SJSA1 (cell line): ENCODE results near the gene IMMP2L. TPM values are rescaled to one million over a fixed set of nuclear protein-coding genes. Genes with fewer than 3 reads are reported as not detected.
"Not testable (repeated sequence)": the region's sequence is repeated elsewhere in the genome, so short reads cannot be mapped to it uniquely, and the experiment has no call there.

ENCODE experiments used
- DNase-seq, 2 experiments: peaks; one replicate each; pipeline ENCODE4 v3.0.0-alpha.2; 2015 to 2020; ENCODE audit warnings: low spot score in 2 of 2, low read depth in 1 of 2
- H3K27ac ChIP-seq: fragments of 250-450 bp; sonication (Bioruptor Pico); 2 replicates; pipeline ENCODE4 v1.5.1; 2020; ENCODE audit warnings: mild to moderate bottlenecking, moderate library complexity
- H3K27me3 ChIP-seq: fragments of 250-450 bp; sonication (Bioruptor Pico); replicated peaks from 2 replicates; pipeline ENCODE4 v1.5.1; 2020; ENCODE audit warnings: mild to moderate bottlenecking, moderate library complexity
- H3K36me3 ChIP-seq: fragments of 250-450 bp; sonication (Bioruptor Pico); 2 replicates; pipeline ENCODE4 v1.5.1; 2020; ENCODE audit warnings: mild to moderate bottlenecking
- H3K4me1 ChIP-seq: fragments of 250-450 bp; sonication (Bioruptor Pico); replicated peaks from 2 replicates; pipeline ENCODE4 v1.6.1; 2021; ENCODE audit warnings: mild to moderate bottlenecking
- H3K4me3 ChIP-seq: fragments of 250-450 bp; sonication (Bioruptor Pico); 2 replicates; pipeline ENCODE4 v1.5.1; 2020; ENCODE audit warnings: mild to moderate bottlenecking
- H3K9me3 ChIP-seq: fragments of 250-450 bp; sonication (Bioruptor Pico); replicated peaks from 2 replicates; pipeline ENCODE4 v1.5.1; 2020; ENCODE audit warnings: mild to moderate bottlenecking
- total RNA-seq: library from RNA; depleted of rRNA; stranded (reverse); fragments of >200 nt; shearing (Covaris generic); gene quantifications from 2 replicates; pipeline ENCODE4 v1.2.3, GENCODE V29; 2014; rRNA removed

IMMP2L gene
- 4.8 and 16.2 TPM in 2 replicates for total RNA-seq

GRCh38 chr7:111561904-111562732 lies at the start of gene IMMP2L:
IMMP2L (minus strand) TSS chr7:111562492.
- Histone ChIP-seq H3K4me3 (peak within 1 kb of the TSS; percentile 96), H3K27me3 (no peaks in the 10 kb centered on the region), H3K36me3 (peaks cover 13% of the 10 kb centered on the region), H3K4me1 (peaks cover 20% of the 10 kb centered on the region), H3K9me3 (no peaks in the 10 kb centered on the region), H3K27ac (peak within 1 kb of the TSS; percentile 81)
- peak; percentile 76 to 83 for DNase-seq

- not testable (repeated sequence) for H3K4me3 ChIP-seq, H3K36me3 ChIP-seq, DNase-seq, H3K4me1 ChIP-seq, H3K9me3 ChIP-seq, H3K27me3 ChIP-seq, H3K27ac ChIP-seq
These were observed 47.4 kb upstream of the IMMP2L start for GRCh38 chr7:111609483-111610254.

DNA sequence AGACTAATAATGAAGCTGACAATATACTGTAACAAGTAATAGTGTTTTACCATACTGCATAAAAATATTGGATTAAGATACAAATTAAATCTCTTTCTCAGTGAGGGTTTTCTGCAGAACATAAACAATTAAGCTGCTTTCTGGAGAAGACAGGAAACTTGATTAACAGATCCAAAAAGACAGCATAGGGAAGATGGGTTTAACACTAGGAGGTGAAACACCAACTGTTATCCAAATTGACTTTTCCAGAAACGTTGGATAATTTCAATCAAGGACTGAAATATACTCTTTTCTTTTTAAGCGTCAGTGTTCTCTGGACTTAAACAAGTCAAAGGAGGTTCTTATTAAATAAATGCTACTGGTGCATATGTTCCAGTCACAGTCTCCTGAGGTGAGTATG lies 45.3 kb upstream of the IMMP2L start:
- Histone ChIP-seq H3K27ac (no peak overlapping the region), H3K9me3 (no peaks in the 10 kb centered on the region; the same call in 1 of the 2 replicates)

GRCh38 chr7:111605246-111605645 lies 43.0 kb upstream of the IMMP2L start:
- no peak for DNase-seq

More for the DNA sequence above, 45.3 kb upstream of the IMMP2L start:
- DNase-seq, result no peak
- no peaks in the 10 kb centered on the region for H3K4me1 ChIP-seq
- H3K4me3 ChIP-seq, result no peak overlapping the region
- no peaks in the 10 kb centered on the region for H3K27me3 ChIP-seq
- H3K36me3 ChIP-seq, result no peaks in the 10 kb centered on the region

DNA sequence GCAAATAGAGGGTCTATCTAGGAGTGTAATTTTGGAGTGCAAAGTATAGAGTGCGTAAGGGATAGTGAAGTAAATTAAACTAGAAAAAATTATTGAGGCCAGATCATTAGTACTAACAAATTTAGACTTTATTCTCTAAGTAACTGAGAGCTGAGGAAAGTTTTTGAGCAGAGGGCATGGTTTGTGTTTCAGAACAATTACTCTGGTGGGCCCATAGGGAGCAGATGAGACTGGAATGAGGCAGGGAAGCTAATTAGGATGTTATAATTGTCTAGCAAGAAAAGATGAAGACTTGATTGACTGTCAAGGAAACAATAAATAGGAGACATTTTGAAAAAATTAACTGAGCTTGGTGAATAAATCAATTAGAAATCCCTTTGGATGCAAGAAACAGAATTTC lies 37.8 kb upstream of the IMMP2L start:
- no peaks in the 10 kb centered on the region for H3K36me3 ChIP-seq
- no peaks in the 10 kb centered on the region for H3K9me3 ChIP-seq
- H3K4me1 ChIP-seq, result no peaks in the 10 kb centered on the region
- no peak for DNase-seq
- H3K27me3 ChIP-seq, result no peaks in the 10 kb centered on the region
- no peak overlapping the region for H3K27ac ChIP-seq
- H3K4me3 ChIP-seq, result no peak overlapping the region

More at GRCh38 chr7:111605246-111605645, 43.0 kb upstream of the IMMP2L start:
- H3K27ac ChIP-seq, result no peak overlapping the region
- no peaks in the 10 kb centered on the region for H3K27me3 ChIP-seq
- H3K4me1 ChIP-seq, result no peaks in the 10 kb centered on the region
- H3K9me3 ChIP-seq, result no peaks in the 10 kb centered on the region; the same call in 1 of the 2 replicates
- H3K36me3 ChIP-seq, result no peaks in the 10 kb centered on the region
- H3K4me3 ChIP-seq, result no peak overlapping the region

- DNase-seq, result no peak
- no peaks in the 10 kb centered on the region for H3K4me1 ChIP-seq
These were observed 33.5 kb upstream of the IMMP2L start for GRCh38 chr7:111595780-111596179.

DNA sequence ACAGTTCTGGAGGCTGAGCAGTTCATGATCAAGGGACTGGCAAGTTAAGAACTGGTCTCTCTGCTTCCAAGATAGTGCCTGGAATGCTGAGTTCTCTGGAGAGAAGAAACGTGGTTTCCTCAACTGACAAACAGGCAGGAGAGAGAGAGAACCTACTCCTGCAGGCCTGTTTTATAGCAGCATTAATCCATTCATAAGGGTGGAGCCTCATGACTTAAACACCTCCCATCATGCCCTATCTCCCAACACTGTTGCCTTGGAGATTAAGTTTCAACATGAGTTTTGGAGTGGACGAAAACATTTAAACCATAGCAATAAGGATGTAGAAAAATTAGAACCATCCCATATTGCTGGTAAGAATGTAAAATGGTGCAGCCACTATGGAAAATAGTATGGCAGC lies 32.3 kb upstream of the IMMP2L start:
- H3K36me3 ChIP-seq, result no peaks in the 10 kb centered on the region
- no peaks in the 10 kb centered on the region for H3K27me3 ChIP-seq
- H3K4me3 ChIP-seq, result no peak overlapping the region
- DNase-seq, result no peak
- H3K27ac ChIP-seq, result no peak overlapping the region
- no peaks in the 10 kb centered on the region for H3K4me1 ChIP-seq
- no peaks in the 10 kb centered on the region for H3K9me3 ChIP-seq

More at GRCh38 chr7:111595780-111596179, 33.5 kb upstream of the IMMP2L start:
- no peaks in the 10 kb centered on the region for H3K9me3 ChIP-seq
- H3K36me3 ChIP-seq, result no peaks in the 10 kb centered on the region
- H3K27me3 ChIP-seq, result no peaks in the 10 kb centered on the region
- no peak overlapping the region for H3K4me3 ChIP-seq
- no peak overlapping the region for H3K27ac ChIP-seq

DNA sequence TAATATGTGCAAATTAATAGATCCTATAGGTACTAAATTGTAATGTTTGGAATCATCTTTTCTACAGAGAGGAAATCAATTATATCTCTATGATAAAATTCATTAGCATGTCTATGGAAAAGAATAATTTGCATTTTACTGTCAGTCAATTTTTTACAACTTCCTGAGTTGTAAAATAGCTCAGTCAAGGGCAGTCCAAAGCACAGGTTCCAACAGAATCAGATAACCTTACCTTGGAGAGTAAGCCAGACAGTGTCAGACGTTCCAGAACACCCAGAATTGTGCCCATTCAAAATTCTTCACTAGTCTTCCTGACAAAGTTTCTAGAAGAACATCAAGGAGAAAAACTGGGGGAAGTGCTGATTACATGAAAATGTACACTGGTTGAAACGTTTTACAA lies 31.1 kb upstream of the IMMP2L start:
- no peaks in the 10 kb centered on the region for H3K36me3 ChIP-seq
- no peak for DNase-seq

GRCh38 chr7:111588065-111588433 lies 25.8 kb upstream of the IMMP2L start:
- no peaks in the 10 kb centered on the region for H3K27me3 ChIP-seq
- no peak for DNase-seq
- H3K4me1 ChIP-seq, result no peaks in the 10 kb centered on the region
- H3K36me3 ChIP-seq, result no peaks in the 10 kb centered on the region
- no peak overlapping the region for H3K27ac ChIP-seq
- no peak overlapping the region for H3K4me3 ChIP-seq
- H3K9me3 ChIP-seq, result no peaks in the 10 kb centered on the region

More for the DNA sequence above, 31.1 kb upstream of the IMMP2L start:
- no peak overlapping the region for H3K4me3 ChIP-seq
- H3K27ac ChIP-seq, result no peak overlapping the region
- H3K9me3 ChIP-seq, result no peaks in the 10 kb centered on the region
- H3K27me3 ChIP-seq, result no peaks in the 10 kb centered on the region
- H3K4me1 ChIP-seq, result no peaks in the 10 kb centered on the region

GRCh38 chr7:111587410-111588064 lies 25.2 kb upstream of the IMMP2L start:
- Histone ChIP-seq H3K36me3 (no peaks in the 10 kb centered on the region), H3K4me3 (no peak overlapping the region), H3K27ac (no peak overlapping the region), H3K27me3 (no peaks in the 10 kb centered on the region), H3K4me1 (no peaks in the 10 kb centered on the region), H3K9me3 (no peaks in the 10 kb centered on the region)
- no peak for DNase-seq

DNA sequence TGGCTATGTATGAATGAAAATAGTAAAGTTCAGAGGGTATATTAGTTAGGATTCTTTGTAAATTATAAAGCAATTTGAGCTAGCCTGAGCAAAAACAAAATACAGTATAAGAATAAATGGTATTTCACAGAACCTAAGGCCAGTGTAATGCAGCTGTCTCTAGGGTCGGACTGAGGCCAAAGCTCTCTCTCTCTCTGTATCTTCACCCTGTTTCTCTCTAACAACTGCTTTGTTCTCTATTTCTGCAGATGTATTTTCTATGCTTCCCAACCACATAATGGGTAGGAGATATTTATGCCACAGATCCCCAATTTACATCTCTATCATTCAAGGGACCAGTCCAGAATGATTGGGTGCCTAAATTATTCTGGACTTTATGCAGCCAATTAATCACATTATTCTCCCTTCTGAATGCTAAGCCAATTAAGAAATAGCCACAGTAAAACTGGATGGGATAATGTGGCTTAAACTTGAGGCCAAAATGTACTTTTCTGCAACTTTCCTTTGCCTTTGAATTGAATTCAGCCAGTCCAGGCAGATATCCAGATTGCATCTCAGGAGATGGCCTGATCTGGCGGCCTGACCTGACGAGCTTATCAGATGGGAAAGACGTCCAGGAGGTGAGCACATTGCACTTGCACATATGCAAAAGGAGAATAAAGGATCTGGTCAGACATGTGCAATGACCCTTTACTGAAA lies 24.6 kb upstream of the IMMP2L start:
- Histone ChIP-seq H3K9me3 (no peaks in the 10 kb centered on the region), H3K4me1 (no peaks in the 10 kb centered on the region), H3K27me3 (no peaks in the 10 kb centered on the region), H3K27ac (no peak overlapping the region), H3K36me3 (no peaks in the 10 kb centered on the region), H3K4me3 (no peak overlapping the region)
- DNase-seq, result no peak

DNA sequence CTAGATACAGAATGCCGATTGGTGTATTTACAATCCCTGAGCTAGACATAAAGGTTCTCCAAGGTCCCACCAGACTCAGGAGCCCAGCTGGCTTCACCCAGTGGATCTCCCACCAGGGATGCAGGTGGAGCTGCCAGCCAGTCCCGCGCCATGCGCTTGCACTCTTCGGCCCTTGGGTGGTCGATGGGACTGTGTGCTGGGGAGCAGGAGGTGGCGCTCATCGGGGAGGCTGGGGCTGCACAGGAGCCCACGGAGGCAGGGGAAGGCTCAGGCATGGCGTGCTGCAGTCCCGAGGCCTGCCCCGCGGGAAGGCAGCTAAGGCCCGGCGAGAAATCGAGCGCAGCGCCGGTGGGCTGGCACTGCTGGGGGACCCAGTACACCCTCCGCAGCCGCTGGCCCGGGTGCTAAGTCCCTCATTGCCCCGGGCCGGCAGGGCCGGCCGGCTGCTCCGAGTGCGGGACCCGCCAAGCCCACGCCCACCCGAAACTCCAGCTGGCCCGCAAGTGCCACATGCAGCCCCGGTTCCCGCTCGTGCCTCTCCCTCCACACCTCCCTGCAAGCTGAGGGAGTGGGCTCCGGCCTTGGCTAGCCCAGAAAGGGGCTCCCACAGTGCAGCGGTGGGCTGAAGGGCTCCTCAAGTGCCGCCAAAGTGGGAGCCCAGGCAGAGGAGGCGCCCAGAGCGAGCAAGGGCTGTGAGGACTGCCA lies 19.6 kb upstream of the IMMP2L start:
- not testable (repeated sequence) for H3K27me3 ChIP-seq, H3K4me1 ChIP-seq, H3K27ac ChIP-seq, H3K9me3 ChIP-seq, H3K4me3 ChIP-seq, DNase-seq, H3K36me3 ChIP-seq

- not testable (repeated sequence) for DNase-seq, H3K27ac ChIP-seq, H3K9me3 ChIP-seq, H3K36me3 ChIP-seq, H3K27me3 ChIP-seq, H3K4me3 ChIP-seq, H3K4me1 ChIP-seq
These were observed 18.9 kb upstream of the IMMP2L start for GRCh38 chr7:111581207-111581606.
